WERI-Rb-1 (cell line): ENCODE results near the gene PIM3.

ENCODE experiments used
- DNase-seq: peaks from one replicate; pipeline ENCODE4 v3.0.0-alpha.2; 2020
- H3K27ac ChIP-seq: fragments of 250-450 bp; sonication (Bioruptor Pico); 2 replicates; pipeline ENCODE4 v1.5.1; 2020; ENCODE audit warnings: mild to moderate bottlenecking, moderate library complexity
- H3K27me3 ChIP-seq: fragments of 250-450 bp; sonication (Bioruptor Pico); 2 replicates; pipeline ENCODE4 v1.5.1; 2021; ENCODE audit warnings: mild to moderate bottlenecking, low read depth, moderate library complexity; ENCODE audit not compliant: insufficient read depth, severe bottlenecking
- H3K36me3 ChIP-seq: fragments of 250-450 bp; sonication (Bioruptor Pico); 2 replicates; pipeline ENCODE4 v1.5.1; 2020; ENCODE audit warnings: mild to moderate bottlenecking, moderate library complexity
- H3K4me3 ChIP-seq: 2 replicates; pipeline ENCODE4 v1.5.1; 2011; ENCODE audit warnings: low read depth, mild to moderate bottlenecking, control low read depth, low read length
- H3K9me3 ChIP-seq: fragments of 250-450 bp; sonication (Bioruptor Pico); 2 replicates; pipeline ENCODE4 v1.5.1; 2021; ENCODE audit warnings: mild to moderate bottlenecking, moderate library complexity; ENCODE audit not compliant: severe bottlenecking
- TF ChIP-seq, protein P1 (sequence below): IDR thresholded peaks from 2 replicates; pipeline ENCODE4 v1.5.1; 2011; ENCODE audit warnings: low read depth, mild to moderate bottlenecking, control low read depth, inconsistent platforms, low read length

The PIM3 gene

GRCh38 chr22:49958366-49958921 is 2.1 kb upstream of the PIM3 start:
- Histone ChIP-seq H3K36me3 (peaks cover 18% of the 10 kb centered on the region), H3K9me3 (no peaks in the 10 kb centered on the region), H3K27ac (peak overlapping the region; percentile 31; the same call in 1 of the 2 replicates), H3K27me3 (no peaks in the 10 kb centered on the region), H3K4me3 (no peak overlapping the region)
- no peak for DNase-seq
- TF ChIP-seq, protein P1, sequence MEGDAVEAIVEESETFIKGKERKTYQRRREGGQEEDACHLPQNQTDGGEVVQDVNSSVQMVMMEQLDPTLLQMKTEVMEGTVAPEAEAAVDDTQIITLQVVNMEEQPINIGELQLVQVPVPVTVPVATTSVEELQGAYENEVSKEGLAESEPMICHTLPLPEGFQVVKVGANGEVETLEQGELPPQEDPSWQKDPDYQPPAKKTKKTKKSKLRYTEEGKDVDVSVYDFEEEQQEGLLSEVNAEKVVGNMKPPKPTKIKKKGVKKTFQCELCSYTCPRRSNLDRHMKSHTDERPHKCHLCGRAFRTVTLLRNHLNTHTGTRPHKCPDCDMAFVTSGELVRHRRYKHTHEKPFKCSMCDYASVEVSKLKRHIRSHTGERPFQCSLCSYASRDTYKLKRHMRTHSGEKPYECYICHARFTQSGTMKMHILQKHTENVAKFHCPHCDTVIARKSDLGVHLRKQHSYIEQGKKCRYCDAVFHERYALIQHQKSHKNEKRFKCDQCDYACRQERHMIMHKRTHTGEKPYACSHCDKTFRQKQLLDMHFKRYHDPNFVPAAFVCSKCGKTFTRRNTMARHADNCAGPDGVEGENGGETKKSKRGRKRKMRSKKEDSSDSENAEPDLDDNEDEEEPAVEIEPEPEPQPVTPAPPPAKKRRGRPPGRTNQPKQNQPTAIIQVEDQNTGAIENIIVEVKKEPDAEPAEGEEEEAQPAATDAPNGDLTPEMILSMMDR = no peak

DNA sequence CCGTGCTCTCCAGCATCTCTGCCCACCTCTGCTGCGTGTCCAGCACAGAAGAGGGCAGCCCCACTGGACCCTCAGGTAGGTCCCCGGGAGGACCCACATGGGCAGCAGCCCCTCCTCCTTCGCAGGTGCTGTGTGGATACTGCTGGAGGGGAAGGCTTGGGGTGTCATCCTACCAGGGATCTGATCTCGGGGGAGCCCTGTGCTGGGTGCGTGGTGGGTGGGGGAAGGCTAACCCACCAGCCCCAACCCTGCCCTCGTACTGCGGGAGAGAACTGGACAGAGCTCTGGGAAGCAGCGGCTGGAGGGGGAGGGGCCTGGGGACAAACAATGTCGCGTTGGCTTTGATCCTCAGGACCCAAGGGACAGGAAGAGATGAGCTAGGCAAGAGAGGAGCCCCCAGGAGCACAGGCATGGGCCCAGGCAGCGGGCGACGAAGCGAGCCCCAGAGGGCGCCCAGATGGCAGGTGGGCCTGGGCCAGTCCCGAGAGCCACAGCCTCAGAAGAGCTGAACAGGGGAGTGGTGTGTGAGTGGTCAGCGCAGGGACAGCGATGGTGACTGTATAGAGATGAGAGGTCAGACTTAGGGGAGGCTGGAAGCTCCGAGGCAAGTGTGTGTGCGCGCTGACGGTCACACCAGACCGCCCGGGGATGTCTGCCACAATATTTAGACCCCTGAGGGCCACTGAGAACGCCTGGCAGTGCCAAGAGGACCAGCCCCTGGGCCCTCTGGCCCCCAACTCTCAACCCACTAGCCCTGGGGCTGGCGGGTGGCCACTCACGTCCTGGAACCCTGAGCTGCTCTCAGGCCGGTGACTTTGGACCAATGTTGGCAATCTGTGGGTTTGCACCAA is 1.4 kb upstream of the PIM3 start:
- no peaks in the 10 kb centered on the region for H3K9me3 ChIP-seq
- no peak for DNase-seq
- H3K27me3 ChIP-seq = no peaks in the 10 kb centered on the region
- H3K4me3 ChIP-seq = peak overlapping the region; percentile 54
- TF ChIP-seq, protein P1 = no peak
- H3K36me3 ChIP-seq = peaks cover 26% of the 10 kb centered on the region
- H3K27ac ChIP-seq = peak overlapping the region; percentile 91

- Histone ChIP-seq H3K27ac (peak overlapping the region; percentile 91), H3K4me3 (peak overlapping the region; percentile 54), H3K36me3 (peaks cover 32% of the 10 kb centered on the region), H3K9me3 (no peaks in the 10 kb centered on the region), H3K27me3 (no peaks in the 10 kb centered on the region)
- peak; percentile 44 for DNase-seq
- TF ChIP-seq, protein P1 = no peak
Measured at GRCh38 chr22:49959782-49960158, 802 bp upstream of the PIM3 start.

DNA sequence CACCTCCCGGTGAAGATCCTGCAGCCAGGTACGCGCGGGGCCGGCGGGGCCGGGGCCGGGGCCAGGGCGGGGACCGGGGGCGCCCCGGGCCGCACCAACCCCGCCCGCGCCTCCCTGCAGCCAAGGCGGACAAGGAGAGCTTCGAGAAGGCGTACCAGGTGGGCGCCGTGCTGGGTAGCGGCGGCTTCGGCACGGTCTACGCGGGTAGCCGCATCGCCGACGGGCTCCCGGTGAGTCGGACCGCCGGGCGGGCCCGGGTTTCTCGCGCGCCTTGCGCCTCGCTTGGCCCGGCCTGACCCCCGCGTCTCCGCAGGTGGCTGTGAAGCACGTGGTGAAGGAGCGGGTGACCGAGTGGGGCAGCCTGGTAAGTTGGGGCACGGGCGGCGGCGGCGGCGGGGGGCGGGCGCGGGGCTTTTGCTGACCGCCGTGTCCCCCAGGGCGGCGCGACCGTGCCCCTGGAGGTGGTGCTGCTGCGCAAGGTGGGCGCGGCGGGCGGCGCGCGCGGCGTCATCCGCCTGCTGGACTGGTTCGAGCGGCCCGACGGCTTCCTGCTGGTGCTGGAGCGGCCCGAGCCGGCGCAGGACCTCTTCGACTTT is 531 bp downstream of the PIM3 start:
- H3K4me3 ChIP-seq = peak overlapping the region; percentile 85
- H3K9me3 ChIP-seq = no peaks in the 10 kb centered on the region
- TF ChIP-seq, protein P1 = no peak
- H3K27ac ChIP-seq = peak overlapping the region; percentile 86
- no peaks in the 10 kb centered on the region for H3K27me3 ChIP-seq
- peaks cover 32% of the 10 kb centered on the region for H3K36me3 ChIP-seq
- peak; percentile 46 for DNase-seq

- Histone ChIP-seq H3K4me3 (peak overlapping the region; percentile 85), H3K36me3 (peaks cover 32% of the 10 kb centered on the region), H3K27me3 (no peaks in the 10 kb centered on the region), H3K9me3 (no peaks in the 10 kb centered on the region), H3K27ac (peak overlapping the region; percentile 86)
- TF ChIP-seq, protein P1 = no peak
- no peak for DNase-seq
Measured at GRCh38 chr22:49961601-49962011, 1.0 kb downstream of the PIM3 start.
